ENCODE measurements around the gene PLEK.

DNA sequence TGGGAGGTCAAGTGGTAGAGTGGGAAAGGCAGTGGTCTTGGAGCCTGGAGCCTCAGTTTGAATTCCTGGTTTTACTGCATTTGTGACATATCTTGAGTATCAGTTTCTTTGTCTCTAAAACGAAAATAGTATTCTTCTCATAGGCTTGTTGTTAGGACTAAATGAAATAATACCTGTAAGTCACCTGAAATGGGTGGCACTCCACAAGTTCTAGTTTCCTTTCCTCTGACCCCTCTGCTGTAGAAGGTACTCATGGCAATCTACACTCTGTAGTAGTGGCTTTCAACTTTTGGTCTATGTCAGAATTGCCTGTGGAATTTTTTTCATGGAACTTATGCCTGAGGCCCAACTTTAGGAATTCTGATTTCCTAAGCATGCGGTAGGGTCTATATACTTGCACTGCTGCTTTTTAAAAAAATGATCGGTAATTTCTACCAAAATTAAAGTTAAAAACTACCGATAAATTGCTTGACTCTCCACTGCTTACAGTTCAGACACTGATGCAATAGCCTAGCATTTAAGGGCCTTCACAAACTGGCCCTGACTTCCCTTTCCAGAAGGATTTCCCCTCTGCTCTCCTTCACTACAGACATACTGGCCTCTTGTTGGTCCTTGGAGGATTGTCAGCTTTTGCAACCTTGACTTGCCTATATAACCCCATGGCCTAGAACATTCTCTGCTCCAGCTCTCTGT lies 47.2 kb downstream of the PLEK start:
- TF ChIP-seq CTCF (IDR thresholded peaks at IDR 0.05 in 8 of 11, conservative IDR thresholded peaks at IDR 0.05 in 3 of 11) (no peak), POLR2AphosphoS5 (IDR thresholded peaks at IDR 0.05) (no peak), POLR2A (IDR thresholded peaks at IDR 0.05) (no peak)

All from spleen (tissue), 7 donors.